Cardiac muscle cell (in vitro differentiated cells and primary cell): ENCODE measurements around the gene LIG1. TPM values are rescaled to one million over a fixed set of nuclear protein-coding genes. Genes with fewer than 3 reads are reported as not detected.

ENCODE experiments used
- DNase-seq, 2 donors: peaks; one replicate each; pipeline versions ENCODE4 v3.0.0 to v3.0.0-alpha.2; 2010 to 2017; ENCODE audit warnings: low read depth in 1 of 2, low spot score in 1 of 2
- H3K27ac ChIP-seq: fragments of 200-600 bp; sonication (generic); 2 replicates; pipeline ENCODE4 v1.5.1; 2016
- H3K27me3 ChIP-seq: fragments of 200-600 bp; sonication (generic); 2 replicates; pipeline ENCODE4 v1.6.0; 2016; ENCODE audit warnings: control low read depth
- H3K36me3 ChIP-seq: fragments of 200-600 bp; sonication (generic); 2 replicates; pipeline ENCODE4 v1.5.1; 2016; ENCODE audit warnings: control low read depth
- H3K4me1 ChIP-seq: fragments of 200-600 bp; sonication (generic); 2 replicates; pipeline ENCODE4 v1.8.1; 2017; ENCODE audit warnings: low read depth, mild to moderate bottlenecking, mixed run types
- H3K4me3 ChIP-seq: fragments of 200-600 bp; sonication (generic); 2 replicates; pipeline ENCODE4 v1.5.1; 2016; ENCODE audit warnings: mild to moderate bottlenecking
- H3K9me3 ChIP-seq: fragments of 200-600 bp; sonication (generic); 2 replicates; pipeline ENCODE4 v1.5.1; 2017; ENCODE audit warnings: low read depth, mild to moderate bottlenecking, control low read depth
- polyA plus RNA-seq: library from polyadenylated mRNA; unstranded; fragments of >200 nt; fragmentation: Nextera tagmentation; extraction: Ambion mirVana; gene quantifications from 2 replicates; pipeline ENCODE4 v1.2.1, GENCODE V29; 2016
- total RNA-seq: library from RNA; depleted of rRNA; stranded (reverse); fragments of >200 nt; gene quantifications from 2 replicates; pipeline ENCODE4 v1.2.3, GENCODE V29; 2016
- TF ChIP-seq, protein P1 (sequence below): IDR thresholded peaks from 2 replicates; pipeline ENCODE4 v1.5.1; 2012; ENCODE audit warnings: low read depth, mild to moderate bottlenecking, low read length

The LIG1 gene
- total and polyA plus RNA-seq, 2 experiments from 2014 or later, result 52.5 to 53.3 TPM

- no peak overlapping the region for H3K27ac ChIP-seq
- H3K4me1 ChIP-seq, result no peaks in the 10 kb centered on the region
- no peak overlapping the region for H3K4me3 ChIP-seq
- H3K36me3 ChIP-seq, result peaks cover 4% of the 10 kb centered on the region
- no peak for DNase-seq
- TF ChIP-seq, protein P1, sequence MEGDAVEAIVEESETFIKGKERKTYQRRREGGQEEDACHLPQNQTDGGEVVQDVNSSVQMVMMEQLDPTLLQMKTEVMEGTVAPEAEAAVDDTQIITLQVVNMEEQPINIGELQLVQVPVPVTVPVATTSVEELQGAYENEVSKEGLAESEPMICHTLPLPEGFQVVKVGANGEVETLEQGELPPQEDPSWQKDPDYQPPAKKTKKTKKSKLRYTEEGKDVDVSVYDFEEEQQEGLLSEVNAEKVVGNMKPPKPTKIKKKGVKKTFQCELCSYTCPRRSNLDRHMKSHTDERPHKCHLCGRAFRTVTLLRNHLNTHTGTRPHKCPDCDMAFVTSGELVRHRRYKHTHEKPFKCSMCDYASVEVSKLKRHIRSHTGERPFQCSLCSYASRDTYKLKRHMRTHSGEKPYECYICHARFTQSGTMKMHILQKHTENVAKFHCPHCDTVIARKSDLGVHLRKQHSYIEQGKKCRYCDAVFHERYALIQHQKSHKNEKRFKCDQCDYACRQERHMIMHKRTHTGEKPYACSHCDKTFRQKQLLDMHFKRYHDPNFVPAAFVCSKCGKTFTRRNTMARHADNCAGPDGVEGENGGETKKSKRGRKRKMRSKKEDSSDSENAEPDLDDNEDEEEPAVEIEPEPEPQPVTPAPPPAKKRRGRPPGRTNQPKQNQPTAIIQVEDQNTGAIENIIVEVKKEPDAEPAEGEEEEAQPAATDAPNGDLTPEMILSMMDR, result no peak
- H3K27me3 ChIP-seq, result no peaks in the 10 kb centered on the region
- no peaks in the 10 kb centered on the region for H3K9me3 ChIP-seq
These were observed 21.6 kb downstream of the LIG1 start for GRCh38 chr19:48148576-48148975.

GRCh38 chr19:48147597-48148175, 22.5 kb downstream of the LIG1 start:
- Histone ChIP-seq H3K27me3 (no peaks in the 10 kb centered on the region), H3K4me3 (no peak overlapping the region), H3K9me3 (no peaks in the 10 kb centered on the region), H3K27ac (no peak overlapping the region), H3K36me3 (peaks cover 4% of the 10 kb centered on the region), H3K4me1 (no peaks in the 10 kb centered on the region)
- DNase-seq, result no peak
- TF ChIP-seq, protein P1, result no peak

DNA sequence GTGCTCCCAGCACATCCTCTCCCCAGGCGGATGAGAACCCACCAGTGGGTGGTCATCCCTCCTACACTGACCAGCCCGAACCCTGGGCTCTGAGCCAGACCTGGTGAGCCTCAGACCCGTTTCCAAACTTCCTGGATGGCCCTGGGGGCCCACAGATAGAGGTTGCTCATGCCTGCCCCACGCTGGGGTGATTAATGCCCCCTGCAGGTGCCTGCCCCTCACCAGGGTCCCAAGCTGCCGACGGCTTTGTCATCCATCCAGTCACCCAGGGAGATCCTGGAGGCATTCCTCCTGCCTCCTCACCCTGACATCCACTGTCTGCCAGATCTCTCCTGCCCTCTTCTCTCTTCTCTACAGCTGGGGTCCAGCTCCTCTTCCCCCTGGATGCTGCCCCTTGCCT, 31.1 kb downstream of the LIG1 start:
- Histone ChIP-seq H3K4me3 (no peak overlapping the region), H3K27ac (no peak overlapping the region), H3K9me3 (no peaks in the 10 kb centered on the region), H3K27me3 (no peaks in the 10 kb centered on the region), H3K36me3 (no peaks in the 10 kb centered on the region), H3K4me1 (peaks cover 2% of the 10 kb centered on the region)
- TF ChIP-seq, protein P1, result no peak
- DNase-seq, result no peak

GRCh38 chr19:48137411-48137810, 32.7 kb downstream of the LIG1 start:
- TF ChIP-seq, protein P1, result no peak
- no peak overlapping the region for H3K4me3 ChIP-seq

DNA sequence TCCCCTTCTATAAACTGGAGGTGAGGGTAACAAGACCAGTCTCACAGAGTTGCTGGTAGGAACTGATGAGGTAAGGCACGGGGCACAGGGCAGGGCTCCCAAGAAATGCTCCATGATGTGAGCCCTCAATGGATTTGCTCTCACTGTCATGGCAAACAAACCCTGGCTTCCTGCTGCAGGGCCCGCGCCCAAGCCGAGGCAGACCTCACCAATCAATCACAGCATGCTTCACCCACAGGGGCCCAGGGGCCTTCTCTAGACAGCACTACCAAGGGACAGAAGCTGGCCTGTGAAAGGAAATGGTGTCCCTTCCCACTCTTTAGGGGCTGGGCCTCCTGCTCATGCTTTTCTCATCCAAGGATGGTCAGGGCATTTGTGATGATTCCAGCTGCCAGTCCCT, 33.6 kb downstream of the LIG1 start:
- Histone ChIP-seq H3K36me3 (no peaks in the 10 kb centered on the region), H3K27ac (no peak overlapping the region), H3K4me3 (no peak overlapping the region), H3K9me3 (no peaks in the 10 kb centered on the region), H3K4me1 (peaks cover 2% of the 10 kb centered on the region), H3K27me3 (no peaks in the 10 kb centered on the region)
- DNase-seq, result no peak
- TF ChIP-seq, protein P1, result no peak

More at GRCh38 chr19:48137411-48137810, 32.7 kb downstream of the LIG1 start:
- Histone ChIP-seq H3K27ac (no peak overlapping the region), H3K9me3 (no peaks in the 10 kb centered on the region), H3K27me3 (no peaks in the 10 kb centered on the region), H3K36me3 (no peaks in the 10 kb centered on the region), H3K4me1 (peaks cover 2% of the 10 kb centered on the region)
- DNase-seq, result no peak
